GM23248 (cell line): ENCODE measurements around the gene ACTG1.

Experiments used
- EZH2 ChIP-seq: fragments of 200-600 bp; sonication (generic); IDR thresholded peaks from 2 replicates; pipeline ENCODE4 v1.6.1; 2018; ENCODE audit warnings: antibody characterized with exemption, mild to moderate bottlenecking; ENCODE audit not compliant: insufficient read depth, poor library complexity, severe bottlenecking
- EZH2phosphoT487 ChIP-seq: fragments of 200-600 bp; sonication (generic); IDR thresholded peaks from 2 replicates; pipeline ENCODE4 v1.6.1; 2018; ENCODE audit warnings: antibody characterized with exemption, moderate library complexity, mild to moderate bottlenecking, low read depth; ENCODE audit not compliant: insufficient read depth

GRCh38 chr17:81542431-81543338, 30.1 kb upstream of the ACTG1 start:
- TF ChIP-seq EZH2 (no peak), EZH2phosphoT487 (no peak)
